Caco-2 (cell line): ENCODE results near the gene ZNF84. TPM values are rescaled to one million over a fixed set of nuclear protein-coding genes. Genes with fewer than 3 reads are reported as not detected.

Experiments used
- BruUV-seq: library from RNA; stranded (reverse); fragments of 400-500 nt; replicated peaks from 2 replicates; lab custom pipeline; 2021; lab: Mats Ljungman, UMichigan
- CTCF ChIA-PET: fragments of 300-600 bp; sonication (Branson Sonifier 250); formaldehyde crosslinking; loops from one replicate; lab custom pipeline; 2022; ENCODE audit warnings: antibody characterized with exemption; lab: Charles Lee
- POLR2A ChIA-PET: fragments of 300-600 bp; sonication (Branson Sonifier 250); formaldehyde crosslinking; loops from one replicate; lab custom pipeline; 2022; ENCODE audit warnings: antibody characterized with exemption; lab: Charles Lee
- DNase-seq, 2 experiments: peaks; one replicate each; pipeline versions ENCODE4 v3.0.0 to v3.0.0-alpha.2; 2020 to 2022
- H3K27me3 ChIP-seq: replicated peaks from 2 replicates; pipeline ENCODE4 v1.6.0; 2011; ENCODE audit warnings: low read length; ENCODE audit not compliant: control insufficient read depth, insufficient read depth
- H3K36me3 ChIP-seq: 2 replicates; pipeline ENCODE4 v1.5.1; 2011; ENCODE audit warnings: low read length; ENCODE audit not compliant: control insufficient read depth, insufficient read depth
- H3K4me1 ChIP-seq: fragments of 250-450 bp; sonication (Bioruptor Pico); 2 replicates; pipeline ENCODE4 v1.5.1; 2020; ENCODE audit warnings: mild to moderate bottlenecking
- H3K4me3 ChIP-seq: 2 replicates; pipeline ENCODE4 v1.5.1; 2011; ENCODE audit warnings: low read depth, mild to moderate bottlenecking, control low read depth, low read length
- H3K9me3 ChIP-seq: fragments of 250-450 bp; sonication (Bioruptor Pico); 2 replicates; pipeline ENCODE4 v1.5.1; 2020; ENCODE audit warnings: mild to moderate bottlenecking, moderate library complexity
- H3K27ac Mint-ChIP-seq: one replicate; pipeline ENCODE4 v1.8.0; 2022; ENCODE audit warnings: mixed read lengths; ENCODE audit not compliant: unreplicated experiment
- H3K27me3 Mint-ChIP-seq: one replicate; pipeline ENCODE4 v1.8.0; 2022; ENCODE audit warnings: mixed read lengths; ENCODE audit not compliant: insufficient read depth, unreplicated experiment
- H3K36me3 Mint-ChIP-seq: one replicate; pipeline ENCODE4 v1.8.0; 2022; ENCODE audit warnings: mild to moderate bottlenecking, mixed read lengths; ENCODE audit not compliant: insufficient read depth, unreplicated experiment
- H3K4me1 Mint-ChIP-seq: one replicate; pipeline ENCODE4 v1.8.0; 2022; ENCODE audit warnings: low read depth, mixed read lengths; ENCODE audit not compliant: unreplicated experiment
- H3K4me3 Mint-ChIP-seq: one replicate; pipeline ENCODE4 v1.8.0; 2022; ENCODE audit warnings: mild to moderate bottlenecking, moderate library complexity, mixed read lengths; ENCODE audit not compliant: unreplicated experiment
- H3K9me3 Mint-ChIP-seq: one replicate; pipeline ENCODE4 v1.8.0; 2022; ENCODE audit warnings: mixed read lengths; ENCODE audit not compliant: unreplicated experiment
- intact Hi-C: fragments of 100-400 bp; cut with micrococcal nuclease; formaldehyde crosslinking; loops from one replicate; pipeline ENCODE4 v1.10.0; 2022; ENCODE audit not compliant: unreplicated experiment
- total RNA-seq: library from RNA; stranded (reverse); gene quantifications from 2 replicates; pipeline ENCODE4 v1.2.3, GENCODE V29; 2022
- TF ChIP-seq, protein P1 (sequence below), 2 experiments: fragments of 200-600 bp in 1 of 2; IDR thresholded peaks; 1 replicate in 1 of 2; 2 replicates in 1 of 2; pipeline versions ENCODE4 v1.5.1 to v1.8.0; 2011 to 2022; ENCODE audit warnings: antibody characterized with exemption in 1 of 2, control low read depth in 1 of 2, inconsistent platforms in 1 of 2, low read depth in 1 of 2, low read length in 1 of 2, mild to moderate bottlenecking in 1 of 2, moderate library complexity in 1 of 2; ENCODE audit not compliant: insufficient read depth in 1 of 2, severe bottlenecking in 1 of 2, unreplicated experiment in 1 of 2

ZNF84 gene
- total RNA-seq, 1 experiment from 2014 or later = 21.8 TPM

DNA sequence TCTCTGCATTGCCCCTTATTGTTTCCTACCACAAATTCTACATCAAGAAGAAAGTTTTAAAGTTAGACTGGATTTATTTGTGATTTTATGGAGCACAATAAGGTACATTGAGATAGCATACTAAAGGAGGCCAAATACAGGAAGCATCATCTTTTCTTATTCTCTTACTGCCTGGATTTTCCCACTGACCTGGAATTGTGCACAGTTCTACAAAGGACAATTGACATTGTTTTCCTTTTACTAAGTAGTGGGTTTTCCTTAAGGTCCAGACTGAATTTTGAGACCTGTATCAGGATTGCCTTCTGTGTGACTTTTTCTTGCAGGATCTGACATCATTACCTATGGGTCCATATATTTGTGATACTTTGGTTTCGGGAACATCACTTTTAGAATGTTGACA is 24.6 kb downstream of the ZNF84 start:
- POLR2A ChIA-PET = no interaction called here

DNA sequence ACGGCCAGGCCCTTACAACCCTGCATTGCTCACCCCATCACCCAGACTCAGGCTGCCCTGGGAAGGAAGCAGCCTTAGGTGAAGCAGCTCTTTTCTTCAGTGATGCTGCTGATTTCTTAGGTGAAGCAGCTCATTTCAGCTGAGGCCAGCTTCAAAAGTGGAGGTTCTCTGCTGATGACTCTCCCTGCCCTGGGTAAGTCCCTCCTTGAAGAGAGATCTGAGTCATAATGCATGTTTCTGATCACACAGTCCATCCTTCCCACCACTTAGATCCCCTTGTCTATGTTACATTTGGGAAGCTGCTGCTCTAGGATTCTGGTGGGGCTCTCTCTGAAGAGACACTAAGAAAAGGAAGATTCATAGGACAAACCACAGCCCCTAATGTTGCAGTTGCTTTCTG is 26.2 kb downstream of the ZNF84 start:
- Histone ChIP-seq H3K4me1 (no peaks in the 10 kb centered on the region), H3K4me3 (no peak overlapping the region), H3K9me3 (peaks cover 61% of the 10 kb centered on the region), H3K27me3 (no peaks in the 10 kb centered on the region), H3K36me3 (no peaks in the 10 kb centered on the region)
- POLR2A ChIA-PET = no interaction called here
- H3K27me3 Mint-ChIP-seq = no peaks in the 10 kb centered on the region
- BruUV-seq = no TSS peak
- intact Hi-C loops = no loop called here
- TF ChIP-seq, protein P1, sequence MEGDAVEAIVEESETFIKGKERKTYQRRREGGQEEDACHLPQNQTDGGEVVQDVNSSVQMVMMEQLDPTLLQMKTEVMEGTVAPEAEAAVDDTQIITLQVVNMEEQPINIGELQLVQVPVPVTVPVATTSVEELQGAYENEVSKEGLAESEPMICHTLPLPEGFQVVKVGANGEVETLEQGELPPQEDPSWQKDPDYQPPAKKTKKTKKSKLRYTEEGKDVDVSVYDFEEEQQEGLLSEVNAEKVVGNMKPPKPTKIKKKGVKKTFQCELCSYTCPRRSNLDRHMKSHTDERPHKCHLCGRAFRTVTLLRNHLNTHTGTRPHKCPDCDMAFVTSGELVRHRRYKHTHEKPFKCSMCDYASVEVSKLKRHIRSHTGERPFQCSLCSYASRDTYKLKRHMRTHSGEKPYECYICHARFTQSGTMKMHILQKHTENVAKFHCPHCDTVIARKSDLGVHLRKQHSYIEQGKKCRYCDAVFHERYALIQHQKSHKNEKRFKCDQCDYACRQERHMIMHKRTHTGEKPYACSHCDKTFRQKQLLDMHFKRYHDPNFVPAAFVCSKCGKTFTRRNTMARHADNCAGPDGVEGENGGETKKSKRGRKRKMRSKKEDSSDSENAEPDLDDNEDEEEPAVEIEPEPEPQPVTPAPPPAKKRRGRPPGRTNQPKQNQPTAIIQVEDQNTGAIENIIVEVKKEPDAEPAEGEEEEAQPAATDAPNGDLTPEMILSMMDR (IDR thresholded peaks at IDR 0.05; ENCODE audit: insufficient read depth in 1 of 2, low read depth in 1 of 2, low read length in 1 of 2, severe bottlenecking in 1 of 2, unreplicated experiment in 1 of 2) = no peak
- no peaks in the 10 kb centered on the region for H3K4me1 Mint-ChIP-seq
- CTCF ChIA-PET = no interaction called here
- H3K9me3 Mint-ChIP-seq = peaks cover 43% of the 10 kb centered on the region
- H3K4me3 Mint-ChIP-seq = no peak overlapping the region
- no peak for DNase-seq
- H3K27ac Mint-ChIP-seq = no peak overlapping the region
- peaks cover 11% of the 10 kb centered on the region for H3K36me3 Mint-ChIP-seq

More for the DNA sequence above, 24.6 kb downstream of the ZNF84 start:
- H3K27ac Mint-ChIP-seq = no peak overlapping the region
- peaks cover 49% of the 10 kb centered on the region for H3K9me3 Mint-ChIP-seq
- intact Hi-C loops = no loop called here
- no peaks in the 10 kb centered on the region for H3K27me3 ChIP-seq
- TF ChIP-seq, protein P1 (IDR thresholded peaks at IDR 0.05; ENCODE audit: insufficient read depth in 1 of 2, low read depth in 1 of 2, low read length in 1 of 2, severe bottlenecking in 1 of 2, unreplicated experiment in 1 of 2) = no peak
- H3K4me3 Mint-ChIP-seq = no peak overlapping the region
- CTCF ChIA-PET = no interaction called here
- no TSS peak for BruUV-seq
- no peaks in the 10 kb centered on the region for H3K4me1 Mint-ChIP-seq
- peaks cover 27% of the 10 kb centered on the region for H3K36me3 Mint-ChIP-seq
- no peak for DNase-seq
- H3K4me3 ChIP-seq = no peak overlapping the region
- peaks cover 4% of the 10 kb centered on the region; the same call in 1 of the 2 replicates for H3K36me3 ChIP-seq
- peaks cover 75% of the 10 kb centered on the region for H3K9me3 ChIP-seq
- H3K4me1 ChIP-seq = no peaks in the 10 kb centered on the region
- no peaks in the 10 kb centered on the region for H3K27me3 Mint-ChIP-seq

DNA sequence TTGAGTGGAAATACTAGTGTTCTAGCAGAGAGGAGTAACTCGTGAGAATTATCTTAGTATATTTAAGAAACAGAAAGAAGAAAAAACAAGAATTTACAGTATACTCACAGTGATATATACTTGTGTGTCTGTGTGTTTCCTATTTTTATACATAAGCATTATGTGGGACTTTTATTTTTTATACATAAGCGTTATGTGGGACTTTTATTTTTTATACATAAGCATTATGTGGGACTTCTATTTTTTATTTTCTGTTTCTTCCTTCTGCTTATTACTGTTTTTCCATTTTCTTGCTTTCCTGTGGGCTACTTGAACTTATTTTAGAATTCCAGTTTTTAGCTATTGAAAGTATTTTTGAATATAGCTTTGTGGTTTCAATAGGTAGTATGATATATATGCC is 36.5 kb downstream of the ZNF84 start:
- peaks cover 35% of the 10 kb centered on the region; the same call in 1 of the 2 replicates for H3K9me3 ChIP-seq
- Mint-ChIP-seq H3K36me3 (peaks cover 7% of the 10 kb centered on the region), H3K27me3 (no peaks in the 10 kb centered on the region), H3K9me3 (peaks cover 45% of the 10 kb centered on the region), H3K27ac (no peak overlapping the region), H3K4me3 (no peak overlapping the region), H3K4me1 (no peaks in the 10 kb centered on the region)
- no peaks in the 10 kb centered on the region for H3K4me1 ChIP-seq
- no peak for DNase-seq
- POLR2A ChIA-PET = no interaction called here
- CTCF ChIA-PET = no interaction called here
- H3K4me3 ChIP-seq = no peak overlapping the region
- no peaks in the 10 kb centered on the region for H3K36me3 ChIP-seq
- BruUV-seq = no TSS peak
- H3K27me3 ChIP-seq = no peaks in the 10 kb centered on the region
- TF ChIP-seq, protein P1 (IDR thresholded peaks at IDR 0.05; ENCODE audit: insufficient read depth in 1 of 2, low read depth in 1 of 2, low read length in 1 of 2, severe bottlenecking in 1 of 2, unreplicated experiment in 1 of 2) = no peak
- intact Hi-C loops = no loop called here
